Liver (tissue), 9 donors: Measurements from ENCODE around the gene SIGLEC1. TPM values are rescaled to one million over a fixed set of nuclear protein-coding genes. Genes with fewer than 3 reads are reported as not detected.

Experiments used
- DNase-seq: peaks from one replicate; pipeline ENCODE4 v3.0.0-alpha.2; 2017; ENCODE audit warnings: low spot score
- H3K27ac ChIP-seq, 2 donors: one replicate each; pipeline ENCODE4 v1.7.0; 2013; ENCODE audit warnings: inconsistent platforms in 2 of 2, low read length in 2 of 2, control low read depth in 1 of 2, low read depth in 1 of 2, mild to moderate bottlenecking in 1 of 2
- H3K27me3 ChIP-seq, 4 donors: one replicate each; pipeline versions ENCODE4 v1.6.1 to v1.7.0; 2013; ENCODE audit warnings: low read length in 3 of 4, inconsistent platforms in 1 of 4, mild to moderate bottlenecking in 1 of 4, moderate library complexity in 1 of 4; ENCODE audit not compliant: control insufficient read depth in 4 of 4, insufficient read depth in 4 of 4
- H3K36me3 ChIP-seq, 4 donors: one replicate each; pipeline versions ENCODE4 v1.6.1 to v1.7.0; 2013; ENCODE audit warnings: low read length in 3 of 4, mild to moderate bottlenecking in 3 of 4, low read depth in 1 of 4, moderate library complexity in 1 of 4; ENCODE audit not compliant: control insufficient read depth in 4 of 4, insufficient read depth in 3 of 4
- H3K4me1 ChIP-seq, 4 donors: one replicate each; pipeline versions ENCODE4 v1.6.1 to v1.7.0; 2013; ENCODE audit warnings: low read length in 3 of 4, mild to moderate bottlenecking in 3 of 4, moderate library complexity in 1 of 4; ENCODE audit not compliant: control insufficient read depth in 4 of 4, insufficient read depth in 4 of 4
- H3K4me3 ChIP-seq, 3 donors: one replicate each; pipeline versions ENCODE4 v1.6.1 to v1.7.0; 2013; ENCODE audit warnings: low read length in 3 of 3, control low read depth in 1 of 3, low read depth in 1 of 3, mild to moderate bottlenecking in 1 of 3
- H3K9ac ChIP-seq, 2 donors: one replicate each; pipeline ENCODE4 v1.7.0; 2013; ENCODE audit warnings: low read length in 2 of 2, mild to moderate bottlenecking in 2 of 2, moderate library complexity in 2 of 2, control low read depth in 1 of 2, low read depth in 1 of 2
- H3K9me3 ChIP-seq, 4 donors: one replicate each; pipeline versions ENCODE4 v1.6.1 to v1.7.0; 2013; ENCODE audit warnings: low read length in 3 of 4; ENCODE audit not compliant: control insufficient read depth in 4 of 4
- EGR1 ChIP-seq, 2 donors: IDR thresholded peaks; 2 replicates each; pipeline ENCODE4 v1.6.1; 2016 to 2018; ENCODE audit warnings: antibody characterized with exemption in 2 of 2, low read depth in 2 of 2
- FOXA1 ChIP-seq: IDR thresholded peaks from 2 replicates; pipeline ENCODE4 v1.6.1; 2016; ENCODE audit warnings: antibody characterized with exemption
- GABPA ChIP-seq, 2 donors: IDR thresholded peaks in 1 of 2; conservative IDR thresholded peaks in 1 of 2; 2 replicates each; pipeline ENCODE4 v1.6.1; 2016; ENCODE audit warnings: antibody characterized with exemption in 2 of 2, mild to moderate bottlenecking in 1 of 2, moderate library complexity in 1 of 2
- HNF4G ChIP-seq: IDR thresholded peaks from 2 replicates; pipeline ENCODE4 v1.6.1; 2016; ENCODE audit warnings: antibody characterized with exemption
- JUND ChIP-seq, 2 donors: IDR thresholded peaks; 2 replicates each; pipeline ENCODE4 v1.6.1; 2016; ENCODE audit warnings: antibody characterized with exemption in 2 of 2
- NR2F2 ChIP-seq: IDR thresholded peaks from 2 replicates; pipeline ENCODE4 v1.6.1; 2016; ENCODE audit warnings: antibody characterized with exemption
- RAD21 ChIP-seq, 2 donors: IDR thresholded peaks; 2 replicates each; pipeline ENCODE4 v1.6.1; 2016; ENCODE audit warnings: antibody characterized with exemption in 2 of 2, mild to moderate bottlenecking in 2 of 2
- REST ChIP-seq: IDR thresholded peaks from 2 replicates; pipeline ENCODE4 v1.6.1; 2016; ENCODE audit warnings: antibody characterized with exemption, mild to moderate bottlenecking
- RXRA ChIP-seq, 2 donors: IDR thresholded peaks; 2 replicates each; pipeline ENCODE4 v1.6.1; 2017 to 2018; ENCODE audit warnings: antibody characterized with exemption in 2 of 2, mild to moderate bottlenecking in 1 of 2
- SP1 ChIP-seq: IDR thresholded peaks from 2 replicates; pipeline ENCODE4 v1.6.1; 2018; ENCODE audit warnings: antibody characterized with exemption, mild to moderate bottlenecking
- TAF1 ChIP-seq: conservative IDR thresholded peaks from 2 replicates; pipeline ENCODE4 v1.6.1; 2016; ENCODE audit warnings: antibody characterized with exemption, mild to moderate bottlenecking
- WGBS: extraction: QIAGEN DNeasy Blood & Tissue Kit; methylation state at CpG from one replicate; pipeline ENCODE4 v1.1.7; 2013; 5-methylcytosine and 5-hydroxymethylcytosine counted together
- polyA plus RNA-seq, 2 donors: library from polyadenylated mRNA; stranded (reverse) in 1 of 2; unstranded in 1 of 2; fragments of 200-250 nt in 1 of 2; fragments of >200 nt in 1 of 2; fragmentation: Nextera tagmentation in 1 of 2; extraction: Ambion mirVana in 1 of 2; gene quantifications; one replicate each; pipeline versions ENCODE4 v1.2.1 to v1.2.3, GENCODE V29; 2013 to 2015
- total RNA-seq, 2 donors: library from RNA; depleted of rRNA; stranded (reverse); fragments of >200 nt; gene quantifications; one replicate each; pipeline ENCODE4 v1.2.3, GENCODE V29; 2014
- TF ChIP-seq, protein P1 (sequence below): IDR thresholded peaks from 2 replicates; pipeline ENCODE4 v1.6.1; 2016; ENCODE audit warnings: antibody characterized with exemption
- TF ChIP-seq, protein P2 (sequence below): IDR thresholded peaks from 2 replicates; pipeline ENCODE4 v1.6.1; 2016; ENCODE audit warnings: antibody characterized with exemption
- TF ChIP-seq, protein P3 (sequence below): IDR thresholded peaks from 2 replicates; pipeline ENCODE4 v1.6.1; 2016; ENCODE audit warnings: antibody characterized with exemption
- donor health status: healthy.
- donor health status: healthy.
- donor health status: healthy.
- donor health status: healthy.
- donor health status: healthy.

Gene SIGLEC1
- total and polyA plus RNA-seq, 4 donors = 2.3 to 7.8 (median 7.1) TPM

DNA sequence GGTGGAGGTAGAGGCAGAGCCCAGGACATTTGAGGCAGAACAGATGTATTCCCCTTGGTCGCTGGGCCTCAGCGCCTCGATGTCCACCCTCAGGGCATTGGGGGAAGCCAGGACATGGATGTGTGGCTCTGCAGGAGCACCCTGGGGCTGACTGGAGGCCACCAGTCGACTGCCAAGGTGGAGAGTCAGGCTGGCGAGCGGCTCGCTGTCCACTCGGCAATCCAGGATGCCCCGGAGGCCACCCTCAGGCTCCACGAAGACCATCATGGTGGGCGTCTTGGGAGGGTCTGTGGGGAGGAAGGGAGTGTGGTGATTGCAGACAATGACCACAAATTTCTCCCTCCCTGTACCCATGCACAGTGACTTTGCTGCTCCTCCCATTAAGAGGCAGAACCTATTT lies 22.4 kb downstream of the SIGLEC1 start:
- no peak for TF ChIP-seq REST
- TF ChIP-seq SP1 = no peak
- TF ChIP-seq GABPA (IDR thresholded peaks at IDR 0.05 in 1 of 2, conservative IDR thresholded peaks at IDR 0.05 in 1 of 2) = no peak
- TF ChIP-seq HNF4G = no peak
- no peak for TF ChIP-seq EGR1 (IDR thresholded peaks at IDR 0.05; ENCODE audit: low read depth in 2 of 2)
- TF ChIP-seq JUND (IDR thresholded peaks at IDR 0.05) = no peak
- no peak for TF ChIP-seq RAD21 (IDR thresholded peaks at IDR 0.05)
- TF ChIP-seq, protein P1, sequence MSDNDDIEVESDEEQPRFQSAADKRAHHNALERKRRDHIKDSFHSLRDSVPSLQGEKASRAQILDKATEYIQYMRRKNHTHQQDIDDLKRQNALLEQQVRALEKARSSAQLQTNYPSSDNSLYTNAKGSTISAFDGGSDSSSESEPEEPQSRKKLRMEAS = no peak
- no peak for TF ChIP-seq NR2F2
- TF ChIP-seq FOXA1 = no peak
- no peak for TF ChIP-seq TAF1
- TF ChIP-seq, protein P2, sequence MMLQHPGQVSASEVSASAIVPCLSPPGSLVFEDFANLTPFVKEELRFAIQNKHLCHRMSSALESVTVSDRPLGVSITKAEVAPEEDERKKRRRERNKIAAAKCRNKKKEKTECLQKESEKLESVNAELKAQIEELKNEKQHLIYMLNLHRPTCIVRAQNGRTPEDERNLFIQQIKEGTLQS = no peak
- TF ChIP-seq RXRA (IDR thresholded peaks at IDR 0.05) = no peak
- TF ChIP-seq, protein P3, sequence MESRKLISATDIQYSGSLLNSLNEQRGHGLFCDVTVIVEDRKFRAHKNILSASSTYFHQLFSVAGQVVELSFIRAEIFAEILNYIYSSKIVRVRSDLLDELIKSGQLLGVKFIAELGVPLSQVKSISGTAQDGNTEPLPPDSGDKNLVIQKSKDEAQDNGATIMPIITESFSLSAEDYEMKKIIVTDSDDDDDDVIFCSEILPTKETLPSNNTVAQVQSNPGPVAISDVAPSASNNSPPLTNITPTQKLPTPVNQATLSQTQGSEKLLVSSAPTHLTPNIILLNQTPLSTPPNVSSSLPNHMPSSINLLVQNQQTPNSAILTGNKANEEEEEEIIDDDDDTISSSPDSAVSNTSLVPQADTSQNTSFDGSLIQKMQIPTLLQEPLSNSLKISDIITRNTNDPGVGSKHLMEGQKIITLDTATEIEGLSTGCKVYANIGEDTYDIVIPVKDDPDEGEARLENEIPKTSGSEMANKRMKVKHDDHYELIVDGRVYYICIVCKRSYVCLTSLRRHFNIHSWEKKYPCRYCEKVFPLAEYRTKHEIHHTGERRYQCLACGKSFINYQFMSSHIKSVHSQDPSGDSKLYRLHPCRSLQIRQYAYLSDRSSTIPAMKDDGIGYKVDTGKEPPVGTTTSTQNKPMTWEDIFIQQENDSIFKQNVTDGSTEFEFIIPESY = no peak
- H3K9me3 ChIP-seq = no peaks in the 10 kb centered on the region
- H3K9ac ChIP-seq = no peak overlapping the region
- no peaks in the 10 kb centered on the region for H3K27me3 ChIP-seq
- no peak for DNase-seq
- no peaks in the 10 kb centered on the region for H3K36me3 ChIP-seq
- 94% methylated on average over 11 of the region's 11 CpGs for WGBS
- H3K4me1 ChIP-seq = no peaks in the 10 kb centered on the region
- no peak overlapping the region for H3K4me3 ChIP-seq
- H3K27ac ChIP-seq = no peak overlapping the region

GRCh38 chr20:3687655-3688054 lies 24.7 kb downstream of the SIGLEC1 start:
- H3K36me3 ChIP-seq = no peaks in the 10 kb centered on the region
- TF ChIP-seq TAF1 (no peak), SP1 (peak; percentile 8)
- no peaks in the 10 kb centered on the region for H3K9me3 ChIP-seq
- 59% methylated on average over 2 of the region's 2 CpGs for WGBS
- DNase-seq = no peak
- H3K4me1 ChIP-seq = no peaks in the 10 kb centered on the region
- H3K4me3 ChIP-seq = no peak overlapping the region
- no peak overlapping the region for H3K27ac ChIP-seq
- H3K9ac ChIP-seq = no peak overlapping the region
- no peaks in the 10 kb centered on the region for H3K27me3 ChIP-seq
